ENCODE results near the gene ZDHHC3.

Gene ZDHHC3

GRCh38 chr3:44993471-44994205 lies 17.7 kb upstream of the ZDHHC3 start:
- Histone ChIP-seq H3K36me3 (replicated peaks; ENCODE audit: insufficient read depth, low read length) (peaks cover 15% of the 10 kb centered on the region), H3K79me2 (ENCODE audit: low read length) (peaks cover 27% of the 10 kb centered on the region), H3K9ac (ENCODE audit: low read length) (no peak overlapping the region), H3K27ac (ENCODE audit: low read length) (no peak overlapping the region), H3F3A (ENCODE audit: insufficient read depth, low read length) (no peaks in the 10 kb centered on the region), H3K9me2 (replicated peaks; ENCODE audit: insufficient read depth, low read length) (no peaks in the 10 kb centered on the region), H2AFZ (ENCODE audit: low read length) (no peak overlapping the region), H3K4me2 (ENCODE audit: low read depth, low read length) (no peak overlapping the region), H3K4me3 (ENCODE audit: low read length) (no peak overlapping the region), H3K27me3 (replicated peaks; ENCODE audit: insufficient read depth, low read length) (no peaks in the 10 kb centered on the region), H4K20me1 (ENCODE audit: insufficient read depth, low read length) (no peaks in the 10 kb centered on the region), H3K9me3 (replicated peaks; ENCODE audit: insufficient read depth, low read length) (no peaks in the 10 kb centered on the region), H3K4me1 (ENCODE audit: low read length) (no peaks in the 10 kb centered on the region)
- TF ChIP-seq EZH2phosphoT487 (IDR thresholded peaks at IDR 0.05; ENCODE audit: low read length) = no peak
- TF ChIP-seq CTCF (IDR thresholded peaks at IDR 0.05; ENCODE audit: low read length) = no peak
- TF ChIP-seq EZH2 (optimal IDR thresholded peaks at IDR 0.05; ENCODE audit: low read depth, low read length) = no peak
- no peak for DNase-seq

GRCh38 chr3:44992555-44993470 lies 16.8 kb upstream of the ZDHHC3 start:
- TF ChIP-seq EZH2 (optimal IDR thresholded peaks at IDR 0.05; ENCODE audit: low read depth, low read length) (no peak), CTCF (IDR thresholded peaks at IDR 0.05; ENCODE audit: low read length) (peak; percentile 88)
- no peaks in the 10 kb centered on the region for H3K4me1 ChIP-seq (ENCODE audit: low read length)
- H3K9ac ChIP-seq (ENCODE audit: low read length) = no peak overlapping the region
- H3K27ac ChIP-seq (ENCODE audit: low read length) = no peak overlapping the region
- H3K9me3 ChIP-seq (replicated peaks; ENCODE audit: insufficient read depth, low read length) = no peaks in the 10 kb centered on the region
- H2AFZ ChIP-seq (ENCODE audit: low read length) = no peak overlapping the region
- H3K9me2 ChIP-seq (replicated peaks; ENCODE audit: insufficient read depth, low read length) = no peaks in the 10 kb centered on the region
- no peak overlapping the region for H3K4me3 ChIP-seq (ENCODE audit: low read length)
- H3K36me3 ChIP-seq (replicated peaks; ENCODE audit: insufficient read depth, low read length) = peaks cover 11% of the 10 kb centered on the region
- H3K79me2 ChIP-seq (ENCODE audit: low read length) = peaks cover 34% of the 10 kb centered on the region
- H4K20me1 ChIP-seq (ENCODE audit: insufficient read depth, low read length) = no peaks in the 10 kb centered on the region
- H3K27me3 ChIP-seq (replicated peaks; ENCODE audit: insufficient read depth, low read length) = no peaks in the 10 kb centered on the region
- no peak overlapping the region for H3K4me2 ChIP-seq (ENCODE audit: low read depth, low read length)
- no peaks in the 10 kb centered on the region for H3F3A ChIP-seq (ENCODE audit: insufficient read depth, low read length)
- no peak for DNase-seq

GRCh38 chr3:44991326-44991725 lies 15.4 kb upstream of the ZDHHC3 start:
- Histone ChIP-seq H3K4me2 (ENCODE audit: low read depth, low read length) (no peak overlapping the region), H3K9ac (ENCODE audit: low read length) (no peak overlapping the region), H3K9me3 (replicated peaks; ENCODE audit: insufficient read depth, low read length) (no peaks in the 10 kb centered on the region), H3F3A (ENCODE audit: insufficient read depth, low read length) (no peaks in the 10 kb centered on the region), H3K9me2 (replicated peaks; ENCODE audit: insufficient read depth, low read length) (no peaks in the 10 kb centered on the region), H3K4me1 (ENCODE audit: low read length) (no peaks in the 10 kb centered on the region), H3K27me3 (replicated peaks; ENCODE audit: insufficient read depth, low read length) (no peaks in the 10 kb centered on the region), H4K20me1 (ENCODE audit: insufficient read depth, low read length) (no peaks in the 10 kb centered on the region), H3K36me3 (replicated peaks; ENCODE audit: insufficient read depth, low read length) (peaks cover 7% of the 10 kb centered on the region), H3K27ac (ENCODE audit: low read length) (no peak overlapping the region), H2AFZ (ENCODE audit: low read length) (no peak overlapping the region), H3K79me2 (ENCODE audit: low read length) (peaks cover 49% of the 10 kb centered on the region), H3K4me3 (ENCODE audit: low read length) (no peak overlapping the region)
- TF ChIP-seq EZH2 (optimal IDR thresholded peaks at IDR 0.05; ENCODE audit: low read depth, low read length) (no peak), CTCF (IDR thresholded peaks at IDR 0.05; ENCODE audit: low read length) (no peak), EZH2phosphoT487 (IDR thresholded peaks at IDR 0.05; ENCODE audit: low read length) (no peak)
- no peak for DNase-seq
